GM12878 (cell line): ENCODE measurements around the gene CFI. TPM values are rescaled to one million over a fixed set of nuclear protein-coding genes. Genes with fewer than 3 reads are reported as not detected.
A peak's percentile ranks its signal among the peaks of the same experiment; 100 is the strongest.

Source experiments
- ATAC-seq: fragments of 200-7000 bp; cut with Tn5 transposase; 3 replicates; pipeline ENCODE4 v1.9.1; 2020; ENCODE audit warnings: mild to moderate bottlenecking, moderate library complexity
- BruUV-seq: library from RNA; stranded (reverse); fragments of 400-500 nt; replicated peaks from 2 replicates; lab custom pipeline; 2021; lab: Mats Ljungman, UMichigan
- CTCF ChIA-PET: fragments of 300-600 bp; sonication (Branson Sonifier 250); formaldehyde crosslinking; extraction: SDS; loops from one replicate; lab custom pipeline; 2021; ENCODE audit warnings: inconsistent platforms; lab: Yijun Ruan, JAX
- POLR2A ChIA-PET: fragments of 350-600 bp; formaldehyde crosslinking; extraction: SDS; loops from one replicate; lab custom pipeline; 2021; ENCODE audit warnings: inconsistent platforms; lab: Charles Lee
- RAD21 ChIA-PET: fragments of 300-600 bp; sonication (Branson Sonifier 250); formaldehyde crosslinking; loops from one replicate; lab custom pipeline; 2023; ENCODE audit warnings: antibody characterized with exemption; ENCODE audit not compliant: unreplicated experiment; lab: Charles Lee
- SMC1A ChIA-PET: fragments of 300-600 bp; sonication (Branson Sonifier 250); formaldehyde crosslinking; loops from one replicate; lab custom pipeline; 2023; ENCODE audit not compliant: unreplicated experiment, uncharacterized antibody; lab: Charles Lee
- DNase-seq: peaks from one replicate; pipeline ENCODE4 v3.0.0-alpha.2; 2011; ENCODE audit warnings: low read depth, low spot score
- FAIRE-seq: peaks from 3 replicates; lab custom pipeline; 2011; peaks lifted over from hg19 to GRCh38; lab: Jason Lieb, UNC
- H2AFZ ChIP-seq: 2 replicates; pipeline ENCODE4 v1.6.0; 2011; ENCODE audit warnings: low read depth, low read length, control low read depth; ENCODE audit not compliant: control insufficient read depth
- H3K27ac ChIP-seq: 2 replicates; pipeline ENCODE4 v1.5.1; 2011; ENCODE audit warnings: control low read depth; ENCODE audit not compliant: control insufficient read depth, insufficient read depth
- H3K27me3 ChIP-seq, 2 experiments: replicated peaks in 1 of 2; 2 replicates each; pipeline versions ENCODE4 v1.6.0 to v1.6.1; 2011; ENCODE audit warnings: low read length in 1 of 2; ENCODE audit not compliant: control insufficient read depth in 2 of 2, insufficient read depth in 2 of 2
- H3K36me3 ChIP-seq, 2 experiments: 2 replicates each; pipeline ENCODE4 v1.5.1; 2011; ENCODE audit warnings: low read length in 1 of 2; ENCODE audit not compliant: control insufficient read depth in 2 of 2, insufficient read depth in 2 of 2
- H3K4me1 ChIP-seq: 2 replicates; pipeline ENCODE4 v1.6.1; 2011; ENCODE audit warnings: mild to moderate bottlenecking, low read length, moderate library complexity, mixed read lengths; ENCODE audit not compliant: control insufficient read depth, insufficient read depth
- H3K4me2 ChIP-seq: 2 replicates; pipeline ENCODE4 v1.6.0; 2011; ENCODE audit warnings: control low read depth; ENCODE audit not compliant: control insufficient read depth, insufficient read depth
- H3K4me3 ChIP-seq: fragments of 200-600 bp; sonication (generic); 2 replicates; pipeline ENCODE4 v1.5.1; 2016
- H3K79me2 ChIP-seq: 2 replicates; pipeline ENCODE4 v1.6.0; 2011; ENCODE audit warnings: low read length; ENCODE audit not compliant: control insufficient read depth, insufficient read depth
- H3K9ac ChIP-seq: 2 replicates; pipeline ENCODE4 v1.8.0; 2011; ENCODE audit warnings: low read length, control low read depth, mixed read lengths; ENCODE audit not compliant: control insufficient read depth, insufficient read depth
- H3K9me3 ChIP-seq: replicated peaks from 3 replicates; pipeline ENCODE4 v1.5.1; 2011; ENCODE audit warnings: mild to moderate bottlenecking, low read length; ENCODE audit not compliant: control insufficient read depth, insufficient read depth
- H4K20me1 ChIP-seq: 2 replicates; pipeline ENCODE4 v1.6.0; 2011; ENCODE audit not compliant: control insufficient read depth, insufficient read depth
- CHD2 ChIP-seq: IDR thresholded peaks from 2 replicates; pipeline ENCODE4 v1.6.1; 2011; ENCODE audit warnings: low read depth, low read length, improper control_type of control experiment, borderline replicate concordance
- IKZF1 ChIP-seq: fragments of 450-650 bp; conservative IDR thresholded peaks from 2 replicates; pipeline ENCODE4 v1.6.1; 2017; ENCODE audit warnings: antibody characterized with exemption, mild to moderate bottlenecking
- IRF3 ChIP-seq: fragments of 450-650 bp; IDR thresholded peaks from 2 replicates; pipeline ENCODE4 v1.6.1; 2014; ENCODE audit warnings: mild to moderate bottlenecking
- MYC ChIP-seq: IDR thresholded peaks from 2 replicates; pipeline ENCODE4 v1.6.1; 2011; ENCODE audit warnings: mild to moderate bottlenecking, low read length, moderate library complexity, inconsistent platforms; ENCODE audit not compliant: insufficient read depth, insufficient replicate concordance, insufficient read length, severe bottlenecking
- PML ChIP-seq: IDR thresholded peaks from 2 replicates; pipeline ENCODE4 v1.6.1; 2012; ENCODE audit warnings: low read length, inconsistent platforms
- TCF12 ChIP-seq: IDR thresholded peaks from 2 replicates; pipeline ENCODE4 v1.6.1; 2011; ENCODE audit warnings: low read depth, mild to moderate bottlenecking, low read length
- WGBS: methylation state at CpG from one replicate; pipeline ENCODE4 v1.1.6; 2016; ENCODE audit warnings: low lambda C conversion rate; ENCODE audit not compliant: insufficient replicate concordance, insufficient coverage; ENCODE audit errors: missing lambda C conversion rate; 5-methylcytosine and 5-hydroxymethylcytosine counted together
- in situ Hi-C: fragments of 300-500 bp; cut with MboI; formaldehyde crosslinking; loops from 9 replicates; pipeline ENCODE4 v1.14.3; 2018; ENCODE audit warnings: mixed read lengths
- intact Hi-C: fragments of 100-400 bp; cut with micrococcal nuclease; formaldehyde crosslinking; loops from one replicate; pipeline ENCODE4 v1.14.2; 2022; ENCODE audit not compliant: unreplicated experiment
- polyA plus RNA-seq, 11 experiments: library from polyadenylated mRNA; depleted of rRNA in 4 of 11; unstranded in 6 of 11; stranded (reverse) in 5 of 11; fragments of >200 nt; fragmentation: Nextera tagmentation in 4 of 11; fragmentation: Illumina TruSeq in 1 of 11; extraction: Ambion mirVana in 4 of 11; extraction: Trizol in 1 of 11; gene quantifications; 1 replicate in 1 of 11; 2 replicates in 10 of 11; pipeline versions ENCODE4 v1.2.1 to v1.2.3, GENCODE V29; 2011 to 2016; ENCODE audit warnings: inconsistent platforms in 2 of 11, missing spikeins in 2 of 11, low read depth in 1 of 11
- total RNA-seq, 4 experiments: library from RNA; depleted of rRNA in 3 of 4; stranded (reverse); fragments of >200 nt in 3 of 4; fragmentation: Illumina TruSeq in 1 of 4; extraction: Trizol in 1 of 4; gene quantifications; 2 replicates each; pipeline versions ENCODE4 v1.2.1 to v1.2.3, GENCODE V29; 2013 to 2021
- TF ChIP-seq, protein P1 (sequence below): fragments of 150-350 bp; IDR thresholded peaks from 2 replicates; pipeline ENCODE4 v1.6.1; 2014; ENCODE audit warnings: mild to moderate bottlenecking, low read depth, low read length
- TF ChIP-seq, protein P2 (sequence below): IDR thresholded peaks from 2 replicates; pipeline ENCODE4 v1.6.1; 2011; ENCODE audit warnings: borderline replicate concordance, low read depth, mild to moderate bottlenecking, moderate library complexity, low read length; ENCODE audit not compliant: insufficient read depth, poor library complexity, severe bottlenecking
- TF ChIP-seq, protein P3 (sequence below): fragments of 450-650 bp; IDR thresholded peaks from 2 replicates; pipeline ENCODE4 v1.6.1; 2017; ENCODE audit warnings: mild to moderate bottlenecking, moderate library complexity

The CFI gene
- total and polyA plus RNA-seq, 10 of the 15 experiments (the other 5 are each of a cell fraction or from before 2014, with no cell fraction given) = 0.15 to 0.28 TPM; not detected in 8

DNA sequence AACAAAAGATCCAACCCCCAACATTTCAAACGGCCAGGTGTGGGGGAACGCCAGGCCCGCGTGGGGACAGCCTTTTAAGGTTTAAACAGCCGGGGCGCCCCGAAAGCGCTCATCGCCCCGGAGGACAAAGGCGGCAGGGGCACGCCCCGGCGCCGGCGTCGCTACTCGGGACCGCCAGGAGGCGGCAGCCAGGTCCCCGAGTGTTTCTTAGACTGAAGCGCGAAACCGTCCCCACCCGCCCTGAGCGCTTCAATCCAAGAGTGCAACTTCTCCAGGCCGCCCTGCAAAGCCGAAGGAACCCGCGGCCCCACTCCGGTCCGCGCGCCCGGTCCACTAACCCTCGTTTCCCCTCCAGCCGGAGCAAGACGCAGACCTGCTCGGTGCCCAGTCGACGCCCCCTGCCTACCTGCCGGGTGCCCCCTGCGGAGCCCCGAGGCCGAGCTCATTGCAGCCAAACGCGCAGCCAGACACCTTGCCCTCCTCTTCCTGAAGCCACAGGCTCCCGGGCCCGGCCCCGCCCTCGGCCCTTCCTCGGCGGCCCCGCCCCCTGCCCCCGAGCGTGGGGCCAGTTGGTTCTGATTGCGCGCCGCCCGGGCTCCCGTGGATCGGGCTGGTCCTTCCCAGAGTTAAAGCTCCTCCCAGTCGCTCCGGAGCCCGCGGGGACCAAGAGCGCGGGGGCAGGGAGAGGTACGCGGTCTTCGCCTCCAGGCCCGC lies 98.7 kb downstream of the CFI start, which contains the start of gene CASP6:
Gene CASP6 (minus strand): TSS at position 496 of the 714 bp plus-strand sequence. CDS start 50 bp downstream, at position 446.
- Histone ChIP-seq H3K27ac (peak within 1 kb of the TSS; percentile 71), H3K9me3 (no peaks in the 10 kb centered on the region), H4K20me1 (no peaks in the 10 kb centered on the region), H3K9ac (peak within 1 kb of the TSS; percentile 61), H3K4me2 (peak within 1 kb of the TSS; percentile 79), H2AFZ (peak within 1 kb of the TSS; percentile 76), H3K79me2 (peaks cover 6% of the 10 kb centered on the region), H3K36me3 (no peaks in the 10 kb centered on the region), H3K4me3 (peak within 1 kb of the TSS; percentile 96), H3K27me3 (no peaks in the 10 kb centered on the region), H3K4me1 (peaks cover 15% of the 10 kb centered on the region)
- in situ Hi-C loops = no loop called here
- intact Hi-C loops = loop anchor here (1.0 to 10.0 kb wide), 5 partner anchors 101 to 272 kb away; partner anchors contain the start of genes GAR1, MCUB and SEC24B
- ATAC-seq (peak; percentile 90), FAIRE-seq (peak; percentile 70), DNase-seq (peak; percentile 41)
- CTCF ChIA-PET = interaction anchor here (0.8 to 2.0 kb wide), 8 partner anchors 9 to 271 kb away, joined by 3 to 5 read pairs (median 4); partner anchors contain the start of gene PLA2G12A
- POLR2A ChIA-PET = interaction anchor here (0.9 to 3.0 kb wide), 4 partner anchors 27 to 270 kb away, joined by 3 to 13 read pairs (median 5); partner anchors contain the start of genes PLA2G12A and SEC24B
- RAD21 ChIA-PET = interaction anchor here (0.7 to 2.3 kb wide), 11 partner anchors 27 to 278 kb away, joined by 3 to 7 read pairs (median 4); partner anchors contain the start of genes CFI, GAR1, MCUB and PLA2G12A
- BruUV-seq = TSS peak; percentile 56
- under 1% methylated on average over 72 of the region's 72 CpGs for WGBS
- SMC1A ChIA-PET = interaction anchor here (1.1 to 6.3 kb wide), 8 partner anchors 12 to 278 kb away, joined by 3 to 27 read pairs (median 4); no protein-coding TSS in a partner anchor
- TF ChIP-seq IRF3 = no peak
- peak; percentile 29; the same call in 1 of the 2 replicates for TF ChIP-seq CHD2
- TF ChIP-seq TCF12 = peak; percentile 63
- TF ChIP-seq, protein P1, sequence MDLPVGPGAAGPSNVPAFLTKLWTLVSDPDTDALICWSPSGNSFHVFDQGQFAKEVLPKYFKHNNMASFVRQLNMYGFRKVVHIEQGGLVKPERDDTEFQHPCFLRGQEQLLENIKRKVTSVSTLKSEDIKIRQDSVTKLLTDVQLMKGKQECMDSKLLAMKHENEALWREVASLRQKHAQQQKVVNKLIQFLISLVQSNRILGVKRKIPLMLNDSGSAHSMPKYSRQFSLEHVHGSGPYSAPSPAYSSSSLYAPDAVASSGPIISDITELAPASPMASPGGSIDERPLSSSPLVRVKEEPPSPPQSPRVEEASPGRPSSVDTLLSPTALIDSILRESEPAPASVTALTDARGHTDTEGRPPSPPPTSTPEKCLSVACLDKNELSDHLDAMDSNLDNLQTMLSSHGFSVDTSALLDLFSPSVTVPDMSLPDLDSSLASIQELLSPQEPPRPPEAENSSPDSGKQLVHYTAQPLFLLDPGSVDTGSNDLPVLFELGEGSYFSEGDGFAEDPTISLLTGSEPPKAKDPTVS = no peak
- TF ChIP-seq, protein P2, sequence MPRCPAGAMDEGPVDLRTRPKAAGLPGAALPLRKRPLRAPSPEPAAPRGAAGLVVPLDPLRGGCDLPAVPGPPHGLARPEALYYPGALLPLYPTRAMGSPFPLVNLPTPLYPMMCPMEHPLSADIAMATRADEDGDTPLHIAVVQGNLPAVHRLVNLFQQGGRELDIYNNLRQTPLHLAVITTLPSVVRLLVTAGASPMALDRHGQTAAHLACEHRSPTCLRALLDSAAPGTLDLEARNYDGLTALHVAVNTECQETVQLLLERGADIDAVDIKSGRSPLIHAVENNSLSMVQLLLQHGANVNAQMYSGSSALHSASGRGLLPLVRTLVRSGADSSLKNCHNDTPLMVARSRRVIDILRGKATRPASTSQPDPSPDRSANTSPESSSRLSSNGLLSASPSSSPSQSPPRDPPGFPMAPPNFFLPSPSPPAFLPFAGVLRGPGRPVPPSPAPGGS = peak; percentile 33
- peak; percentile 68 for TF ChIP-seq IKZF1
- TF ChIP-seq, protein P3, sequence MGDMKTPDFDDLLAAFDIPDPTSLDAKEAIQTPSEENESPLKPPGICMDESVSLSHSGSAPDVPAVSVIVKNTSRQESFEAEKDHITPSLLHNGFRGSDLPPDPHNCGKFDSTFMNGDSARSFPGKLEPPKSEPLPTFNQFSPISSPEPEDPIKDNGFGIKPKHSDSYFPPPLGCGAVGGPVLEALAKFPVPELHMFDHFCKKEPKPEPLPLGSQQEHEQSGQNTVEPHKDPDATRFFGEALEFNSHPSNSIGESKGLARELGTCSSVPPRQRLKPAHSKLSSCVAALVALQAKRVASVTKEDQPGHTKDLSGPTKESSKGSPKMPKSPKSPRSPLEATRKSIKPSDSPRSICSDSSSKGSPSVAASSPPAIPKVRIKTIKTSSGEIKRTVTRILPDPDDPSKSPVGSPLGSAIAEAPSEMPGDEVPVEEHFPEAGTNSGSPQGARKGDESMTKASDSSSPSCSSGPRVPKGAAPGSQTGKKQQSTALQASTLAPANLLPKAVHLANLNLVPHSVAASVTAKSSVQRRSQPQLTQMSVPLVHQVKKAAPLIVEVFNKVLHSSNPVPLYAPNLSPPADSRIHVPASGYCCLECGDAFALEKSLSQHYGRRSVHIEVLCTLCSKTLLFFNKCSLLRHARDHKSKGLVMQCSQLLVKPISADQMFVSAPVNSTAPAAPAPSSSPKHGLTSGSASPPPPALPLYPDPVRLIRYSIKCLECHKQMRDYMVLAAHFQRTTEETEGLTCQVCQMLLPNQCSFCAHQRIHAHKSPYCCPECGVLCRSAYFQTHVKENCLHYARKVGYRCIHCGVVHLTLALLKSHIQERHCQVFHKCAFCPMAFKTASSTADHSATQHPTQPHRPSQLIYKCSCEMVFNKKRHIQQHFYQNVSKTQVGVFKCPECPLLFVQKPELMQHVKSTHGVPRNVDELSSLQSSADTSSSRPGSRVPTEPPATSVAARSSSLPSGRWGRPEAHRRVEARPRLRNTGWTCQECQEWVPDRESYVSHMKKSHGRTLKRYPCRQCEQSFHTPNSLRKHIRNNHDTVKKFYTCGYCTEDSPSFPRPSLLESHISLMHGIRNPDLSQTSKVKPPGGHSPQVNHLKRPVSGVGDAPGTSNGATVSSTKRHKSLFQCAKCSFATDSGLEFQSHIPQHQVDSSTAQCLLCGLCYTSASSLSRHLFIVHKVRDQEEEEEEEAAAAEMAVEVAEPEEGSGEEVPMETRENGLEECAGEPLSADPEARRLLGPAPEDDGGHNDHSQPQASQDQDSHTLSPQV = no peak
- TF ChIP-seq PML = no peak; the same call in 1 of the 2 replicates
- TF ChIP-seq MYC = no peak
